ENCODE measurements around the gene DKKL1. TPM values are rescaled to one million over a fixed set of nuclear protein-coding genes. Genes with fewer than 3 reads are reported as not detected.

The DKKL1 gene
- total RNA-seq, 2 donors from 2014 or later: not detected

- DNase-seq (ENCODE audit: low spot score in 2 of 2) (no peak), ATAC-seq (no peak)
- Mint-ChIP-seq H3K9me3 (no peaks in the 10 kb centered on the region), H3K36me3 (peaks cover 1 to 5% of the 10 kb centered on the region in 2 donors), H3K27ac (no peak overlapping the region)
Observed at GRCh38 chr19:49374665-49375434, 11.2 kb downstream of the DKKL1 start.

GRCh38 chr19:49378512-49378911, 14.8 kb downstream of the DKKL1 start:
- ATAC-seq: no peak
- Mint-ChIP-seq H3K9me3 (peaks cover 0 to 10% of the 10 kb centered on the region in 2 donors), H3K36me3 (peaks cover 0 to 6% of the 10 kb centered on the region in 2 donors), H3K27ac (no peak overlapping the region)
- no peak for DNase-seq (ENCODE audit: low spot score in 2 of 2)

GRCh38 chr19:49380391-49380790, 16.7 kb downstream of the DKKL1 start:
- Mint-ChIP-seq H3K27ac (no peak overlapping the region), H3K9me3 (peaks cover 0 to 10% of the 10 kb centered on the region in 2 donors), H3K36me3 (peaks cover 0 to 6% of the 10 kb centered on the region in 2 donors)
- no peak for DNase-seq (ENCODE audit: low spot score in 2 of 2)
- ATAC-seq: no peak

- no peak for DNase-seq (ENCODE audit: low spot score in 2 of 2)
- Mint-ChIP-seq H3K9me3 (peaks cover 0 to 10% of the 10 kb centered on the region in 2 donors), H3K36me3 (peaks cover 0 to 6% of the 10 kb centered on the region in 2 donors), H3K27ac (no peak overlapping the region)
- ATAC-seq: no peak
Observed at GRCh38 chr19:49382639-49383038, 19.0 kb downstream of the DKKL1 start.

GRCh38 chr19:49383599-49383998, 19.9 kb downstream of the DKKL1 start:
- peaks cover 0 to 10% of the 10 kb centered on the region in 2 donors for H3K9me3 Mint-ChIP-seq
- DNase-seq (ENCODE audit: low spot score in 2 of 2) (no peak), ATAC-seq (no peak)
- peaks cover 0 to 6% of the 10 kb centered on the region in 2 donors for H3K36me3 Mint-ChIP-seq
- H3K27ac Mint-ChIP-seq: no peak overlapping the region

- H3K9me3 Mint-ChIP-seq: no peaks in the 10 kb centered on the region
- peak within 1 kb of the TSS; percentile 29 to 73 for H3K27ac Mint-ChIP-seq
- ATAC-seq: peak; percentile 57 to 59
- DNase-seq (ENCODE audit: low spot score in 2 of 2): peak; percentile 72 to 78
- H3K36me3 Mint-ChIP-seq: no peaks in the 10 kb centered on the region
Observed at GRCh38 chr19:49387936-49388372, 24.3 kb downstream of the DKKL1 start, which contains the start of gene KASH5. KASH5 (plus strand) TSS chr19:49388249; CDS start chr19:49390884, 2,635 bp downstream.

GRCh38 chr19:49389406-49389805, 25.7 kb downstream of the DKKL1 start:
- Mint-ChIP-seq H3K27ac (no peak overlapping the region), H3K9me3 (no peaks in the 10 kb centered on the region), H3K36me3 (no peaks in the 10 kb centered on the region)
- no peak for DNase-seq (ENCODE audit: low spot score in 2 of 2)
- no peak for ATAC-seq

GRCh38 chr19:49390131-49390928, 26.7 kb downstream of the DKKL1 start:
- Mint-ChIP-seq H3K36me3 (no peaks in the 10 kb centered on the region), H3K9me3 (no peaks in the 10 kb centered on the region), H3K27ac (no peak overlapping the region)
- DNase-seq (ENCODE audit: low spot score in 2 of 2) (no peak), ATAC-seq (no peak)

- DNase-seq (ENCODE audit: low spot score in 2 of 2): no peak
- no peak for ATAC-seq
- Mint-ChIP-seq H3K9me3 (no peaks in the 10 kb centered on the region), H3K27ac (no peak overlapping the region), H3K36me3 (no peaks in the 10 kb centered on the region)
Observed at GRCh38 chr19:49390929-49391359, 27.3 kb downstream of the DKKL1 start.

- ATAC-seq (peak; percentile 92), DNase-seq (ENCODE audit: low spot score in 2 of 2) (peak; percentile 68 to 77)
- peak overlapping the region; percentile 6 to 16 for H3K27ac Mint-ChIP-seq
- no peaks in the 10 kb centered on the region for H3K9me3 Mint-ChIP-seq
- no peaks in the 10 kb centered on the region for H3K36me3 Mint-ChIP-seq
Observed at GRCh38 chr19:49391581-49392399, 28.1 kb downstream of the DKKL1 start.

GRCh38 chr19:49393881-49394280, 30.2 kb downstream of the DKKL1 start:
- Mint-ChIP-seq H3K27ac (no peak overlapping the region), H3K9me3 (no peaks in the 10 kb centered on the region), H3K36me3 (no peaks in the 10 kb centered on the region)
- ATAC-seq: no peak
- no peak for DNase-seq (ENCODE audit: low spot score in 2 of 2)

GRCh38 chr19:49395581-49396407, 32.1 kb downstream of the DKKL1 start:
- Mint-ChIP-seq H3K27ac (peak overlapping the region in 1 of 2 donors; percentile 23), H3K36me3 (no peaks in the 10 kb centered on the region), H3K9me3 (no peaks in the 10 kb centered on the region)
- ATAC-seq (no peak), DNase-seq (ENCODE audit: low spot score in 2 of 2) (no peak)

GRCh38 chr19:49396738-49397505, 33.2 kb downstream of the DKKL1 start:
- ATAC-seq: no peak
- DNase-seq (ENCODE audit: low spot score in 2 of 2): no peak
- Mint-ChIP-seq H3K9me3 (no peaks in the 10 kb centered on the region), H3K36me3 (no peaks in the 10 kb centered on the region), H3K27ac (peak overlapping the region in 1 of 2 donors; percentile 23)

GRCh38 chr19:49398001-49398615, 34.4 kb downstream of the DKKL1 start:
- Mint-ChIP-seq H3K9me3 (no peaks in the 10 kb centered on the region), H3K36me3 (no peaks in the 10 kb centered on the region), H3K27ac (peak overlapping the region in 1 of 2 donors; percentile 32)
- ATAC-seq (no peak), DNase-seq (ENCODE audit: low spot score in 2 of 2) (no peak)

GRCh38 chr19:49398931-49399330, 35.3 kb downstream of the DKKL1 start:
- no peaks in the 10 kb centered on the region for H3K9me3 Mint-ChIP-seq
- no peaks in the 10 kb centered on the region for H3K36me3 Mint-ChIP-seq
- ATAC-seq (no peak), DNase-seq (ENCODE audit: low spot score in 2 of 2) (no peak)
- peak overlapping the region in 1 of 2 donors; percentile 32 for H3K27ac Mint-ChIP-seq

Data from activated naive CD4-positive, alpha-beta T cell treated with anti-CD3 and anti-CD28 coated beads, Interleukin-2, amount 50 U/mL, for 72 hours (primary cell).